Liver (tissue), 3 donors: ENCODE results near the gene GABRA1.

Source experiments
- CTCF ChIP-seq: fragments of 150-350 bp; IDR thresholded peaks from 2 replicates; pipeline ENCODE4 v1.5.1; 2017; ENCODE audit warnings: improper control_type of control experiment, low read depth, low read length; ENCODE audit not compliant: missing input control
- EGR1 ChIP-seq, 2 donors: IDR thresholded peaks; 2 replicates each; pipeline ENCODE4 v1.6.1; 2016 to 2018; ENCODE audit warnings: antibody characterized with exemption in 2 of 2, low read depth in 2 of 2
- GABPA ChIP-seq, 2 donors: IDR thresholded peaks in 1 of 2; conservative IDR thresholded peaks in 1 of 2; 2 replicates each; pipeline ENCODE4 v1.6.1; 2016; ENCODE audit warnings: antibody characterized with exemption in 2 of 2, mild to moderate bottlenecking in 1 of 2, moderate library complexity in 1 of 2
- JUND ChIP-seq, 2 donors: IDR thresholded peaks; 2 replicates each; pipeline ENCODE4 v1.6.1; 2016; ENCODE audit warnings: antibody characterized with exemption in 2 of 2
- MAX ChIP-seq: IDR thresholded peaks from 2 replicates; pipeline ENCODE4 v1.6.1; 2016; ENCODE audit warnings: antibody characterized with exemption
- NR2F2 ChIP-seq: IDR thresholded peaks from 2 replicates; pipeline ENCODE4 v1.6.1; 2016; ENCODE audit warnings: antibody characterized with exemption
- RAD21 ChIP-seq, 2 donors: IDR thresholded peaks; 2 replicates each; pipeline ENCODE4 v1.6.1; 2016; ENCODE audit warnings: antibody characterized with exemption in 2 of 2, mild to moderate bottlenecking in 2 of 2
- REST ChIP-seq: IDR thresholded peaks from 2 replicates; pipeline ENCODE4 v1.6.1; 2016; ENCODE audit warnings: antibody characterized with exemption, mild to moderate bottlenecking
- RXRA ChIP-seq, 2 donors: IDR thresholded peaks; 2 replicates each; pipeline ENCODE4 v1.6.1; 2017 to 2018; ENCODE audit warnings: antibody characterized with exemption in 2 of 2, mild to moderate bottlenecking in 1 of 2
- SP1 ChIP-seq: IDR thresholded peaks from 2 replicates; pipeline ENCODE4 v1.6.1; 2018; ENCODE audit warnings: antibody characterized with exemption, mild to moderate bottlenecking
- TAF1 ChIP-seq: conservative IDR thresholded peaks from 2 replicates; pipeline ENCODE4 v1.6.1; 2016; ENCODE audit warnings: antibody characterized with exemption, mild to moderate bottlenecking
- YY1 ChIP-seq: IDR thresholded peaks from 2 replicates; pipeline ENCODE4 v1.6.1; 2016; ENCODE audit warnings: antibody characterized with exemption, mild to moderate bottlenecking
- ZBTB33 ChIP-seq: IDR thresholded peaks from 2 replicates; pipeline ENCODE4 v1.6.1; 2016; ENCODE audit warnings: antibody characterized with exemption
- donor health status: healthy.
- donor health status: healthy.

- TF ChIP-seq CTCF (no peak), REST (no peak), JUND (IDR thresholded peaks at IDR 0.05) (no peak), NR2F2 (no peak), ZBTB33 (no peak), RXRA (IDR thresholded peaks at IDR 0.05) (no peak), SP1 (no peak), TAF1 (no peak), YY1 (no peak), MAX (no peak), RAD21 (IDR thresholded peaks at IDR 0.05) (no peak), EGR1 (IDR thresholded peaks at IDR 0.05; ENCODE audit: low read depth in 2 of 2) (no peak), GABPA (IDR thresholded peaks at IDR 0.05 in 1 of 2, conservative IDR thresholded peaks at IDR 0.05 in 1 of 2) (no peak)
Measured at GRCh38 chr5:161895514-161895913, 47.6 kb downstream of the GABRA1 start.
